Tongue (tissue), 2 donors: ENCODE data around the gene ACSS1. TPM values are rescaled to one million over a fixed set of nuclear protein-coding genes. Genes with fewer than 3 reads are reported as not detected.
"Not testable (repeated sequence)": the region's sequence is repeated elsewhere in the genome, so short reads cannot be mapped to it uniquely, and the experiment has no call there.

Experiments used
- DNase-seq: peaks from one replicate; pipeline ENCODE4 v3.0.0-alpha.2; 2015
- total RNA-seq: library from RNA; depleted of rRNA; stranded (reverse); fragments of >200 nt; gene quantifications from one replicate; pipeline ENCODE4 v1.2.3, GENCODE V29; 2014

The ACSS1 gene
- total RNA-seq, 1 donor from 2014 or later = 21.3 TPM

GRCh38 chr20:25009218-25010145 is 48.5 kb downstream of the ACSS1 start:
- DNase-seq = no peak

- DNase-seq = no peak
These were observed 49.3 kb downstream of the ACSS1 start for GRCh38 chr20:25008388-25009217.

GRCh38 chr20:25007491-25008305 is 50.2 kb downstream of the ACSS1 start:
- DNase-seq = no peak

- DNase-seq = no peak
These were observed 51.3 kb downstream of the ACSS1 start for GRCh38 chr20:25006431-25007167.

- no peak for DNase-seq
These were observed 52.3 kb downstream of the ACSS1 start for GRCh38 chr20:25005661-25006060.

- peak; percentile 24 for DNase-seq
These were observed 52.7 kb downstream of the ACSS1 start for GRCh38 chr20:25005220-25005619.

GRCh38 chr20:25003002-25003401 is 54.9 kb downstream of the ACSS1 start:
- DNase-seq = no peak

- not testable (repeated sequence) for DNase-seq
These were observed 56.6 kb downstream of the ACSS1 start for GRCh38 chr20:25001323-25001722.

GRCh38 chr20:25000268-25000801 is 57.6 kb downstream of the ACSS1 start:
- peak; percentile 26 for DNase-seq

- DNase-seq = no peak
These were observed 58.4 kb downstream of the ACSS1 start for GRCh38 chr20:24999568-24999967.

- DNase-seq = no peak
These were observed 59.1 kb downstream of the ACSS1 start for GRCh38 chr20:24998631-24999445.

- DNase-seq = no peak
These were observed 59.8 kb downstream of the ACSS1 start for GRCh38 chr20:24998121-24998520.

GRCh38 chr20:24996449-24997377 is 61.2 kb downstream of the ACSS1 start:
- DNase-seq = no peak

- DNase-seq = no peak
These were observed 62.0 kb downstream of the ACSS1 start for GRCh38 chr20:24995741-24996448.

- peak; percentile 93 for DNase-seq
These were observed 63.2 kb downstream of the ACSS1 start for GRCh38 chr20:24994470-24995368.

GRCh38 chr20:24994186-24994465 is 63.8 kb downstream of the ACSS1 start:
- no peak for DNase-seq

GRCh38 chr20:24993337-24994185 is 64.4 kb downstream of the ACSS1 start:
- peak; percentile 75 for DNase-seq
